Neural crest cell (in vitro differentiated cells): Measurements from ENCODE around the gene ASTN2. TPM values are rescaled to one million over a fixed set of nuclear protein-coding genes. Genes with fewer than 3 reads are reported as not detected.

Source experiments
- DNase-seq: peaks from one replicate; pipeline ENCODE4 v3.0.0; 2021; ENCODE audit warnings: low read depth, mixed read lengths, low spot score
- H3K27ac Mint-ChIP-seq: one replicate; pipeline ENCODE4 v1.8.0; 2021; ENCODE audit warnings: mild to moderate bottlenecking, mixed read lengths; ENCODE audit not compliant: unreplicated experiment
- H3K27me3 Mint-ChIP-seq: 2 replicates; pipeline ENCODE4 v1.8.0; 2021; ENCODE audit warnings: low read depth, mild to moderate bottlenecking, mixed read lengths
- H3K36me3 Mint-ChIP-seq: 2 replicates; pipeline ENCODE4 v1.8.0; 2021; ENCODE audit warnings: low read depth, mild to moderate bottlenecking, mixed read lengths
- H3K4me1 Mint-ChIP-seq: 2 replicates; pipeline ENCODE4 v1.8.0; 2021; ENCODE audit warnings: mixed read lengths
- H3K4me3 Mint-ChIP-seq: one replicate; pipeline ENCODE4 v1.8.0; 2021; ENCODE audit warnings: mild to moderate bottlenecking, mixed read lengths
- H3K9me3 Mint-ChIP-seq: 2 replicates; pipeline ENCODE4 v1.8.0; 2021; ENCODE audit warnings: mixed read lengths
- total RNA-seq: library from RNA; stranded (reverse); gene quantifications from 2 replicates; pipeline ENCODE4 v1.2.1, GENCODE V29; 2021
- TF ChIP-seq, protein P1 (sequence below): fragments of 200-600 bp; sonication (generic); conservative IDR thresholded peaks from 2 replicates; pipeline ENCODE4 v1.5.0; 2021; ENCODE audit warnings: antibody characterized with exemption, mild to moderate bottlenecking

The ASTN2 gene
- total RNA-seq, 1 donor from 2014 or later, result 7.3 TPM

DNA sequence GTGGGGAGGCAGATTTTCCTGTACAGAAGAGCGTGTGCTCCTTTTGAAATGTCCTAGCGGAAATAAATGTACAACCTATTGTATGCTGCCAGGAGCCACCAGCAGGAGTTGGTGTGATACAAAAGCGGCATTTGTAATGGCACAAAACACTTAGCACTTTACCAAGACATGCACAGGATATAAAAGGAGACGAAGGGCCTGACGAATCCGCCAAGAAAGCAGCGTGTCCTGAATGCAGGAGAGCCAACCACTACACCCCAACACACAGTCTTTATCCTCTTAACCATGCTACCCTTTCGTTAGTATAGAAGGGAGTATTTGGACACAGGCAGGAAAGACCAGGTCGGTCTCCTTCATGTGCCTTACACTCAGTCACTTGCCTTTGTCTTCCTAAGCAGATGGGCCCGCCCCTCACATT lies 509.7 kb downstream of the ASTN2 start:
- Mint-ChIP-seq H3K27me3 (peaks cover 55% of the 10 kb centered on the region), H3K9me3 (no peaks in the 10 kb centered on the region), H3K4me3 (no peak overlapping the region), H3K4me1 (peaks cover 10% of the 10 kb centered on the region), H3K27ac (no peak overlapping the region), H3K36me3 (no peaks in the 10 kb centered on the region)
- TF ChIP-seq, protein P1, sequence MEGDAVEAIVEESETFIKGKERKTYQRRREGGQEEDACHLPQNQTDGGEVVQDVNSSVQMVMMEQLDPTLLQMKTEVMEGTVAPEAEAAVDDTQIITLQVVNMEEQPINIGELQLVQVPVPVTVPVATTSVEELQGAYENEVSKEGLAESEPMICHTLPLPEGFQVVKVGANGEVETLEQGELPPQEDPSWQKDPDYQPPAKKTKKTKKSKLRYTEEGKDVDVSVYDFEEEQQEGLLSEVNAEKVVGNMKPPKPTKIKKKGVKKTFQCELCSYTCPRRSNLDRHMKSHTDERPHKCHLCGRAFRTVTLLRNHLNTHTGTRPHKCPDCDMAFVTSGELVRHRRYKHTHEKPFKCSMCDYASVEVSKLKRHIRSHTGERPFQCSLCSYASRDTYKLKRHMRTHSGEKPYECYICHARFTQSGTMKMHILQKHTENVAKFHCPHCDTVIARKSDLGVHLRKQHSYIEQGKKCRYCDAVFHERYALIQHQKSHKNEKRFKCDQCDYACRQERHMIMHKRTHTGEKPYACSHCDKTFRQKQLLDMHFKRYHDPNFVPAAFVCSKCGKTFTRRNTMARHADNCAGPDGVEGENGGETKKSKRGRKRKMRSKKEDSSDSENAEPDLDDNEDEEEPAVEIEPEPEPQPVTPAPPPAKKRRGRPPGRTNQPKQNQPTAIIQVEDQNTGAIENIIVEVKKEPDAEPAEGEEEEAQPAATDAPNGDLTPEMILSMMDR, result no peak
- DNase-seq, result no peak

DNA sequence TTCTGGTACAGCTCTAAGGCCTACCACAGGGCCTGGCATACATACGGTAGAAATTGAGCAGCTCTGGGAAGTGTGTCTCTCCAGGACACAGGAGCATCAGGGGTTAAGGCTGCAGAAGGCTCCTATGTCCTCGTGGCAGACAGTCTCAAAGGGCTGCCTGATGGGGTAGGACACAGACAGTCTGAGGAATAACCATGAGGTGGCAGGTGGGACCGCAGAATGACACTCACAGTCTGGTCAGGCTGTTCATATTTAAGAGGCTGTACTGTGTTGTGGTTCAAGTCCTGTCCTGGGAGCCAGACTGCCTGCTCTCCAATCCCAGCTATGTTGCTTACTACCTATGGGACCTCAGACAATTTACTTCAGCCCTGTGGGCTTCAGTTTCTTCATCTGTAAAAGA lies 510.7 kb downstream of the ASTN2 start:
- peaks cover 50% of the 10 kb centered on the region for H3K27me3 Mint-ChIP-seq
- H3K4me1 Mint-ChIP-seq, result peaks cover 10% of the 10 kb centered on the region
- no peak overlapping the region for H3K4me3 Mint-ChIP-seq
- TF ChIP-seq, protein P1, result no peak
- no peak for DNase-seq
- no peak overlapping the region for H3K27ac Mint-ChIP-seq
- H3K9me3 Mint-ChIP-seq, result peaks cover 4% of the 10 kb centered on the region
- peaks cover 3% of the 10 kb centered on the region for H3K36me3 Mint-ChIP-seq

DNA sequence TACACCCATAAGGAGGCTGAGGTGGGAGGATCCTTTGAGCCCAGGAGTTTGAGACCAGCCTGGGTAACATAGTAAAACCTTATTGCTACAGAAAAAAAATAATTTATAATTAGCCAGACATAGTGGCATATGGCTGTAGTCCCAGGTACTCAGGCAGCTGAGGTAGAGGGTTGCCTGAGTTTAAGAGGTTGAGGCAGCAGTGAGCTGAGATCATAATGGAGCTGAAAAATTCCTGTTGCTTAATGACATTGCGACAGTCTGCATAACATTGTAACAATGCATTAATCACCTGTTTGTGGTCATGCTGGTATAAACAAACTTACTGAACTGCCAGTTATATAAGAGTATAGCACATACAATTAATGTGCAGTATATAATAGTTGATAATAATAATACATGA lies 513.6 kb downstream of the ASTN2 start:
- Mint-ChIP-seq H3K9me3 (peaks cover 4% of the 10 kb centered on the region), H3K36me3 (peaks cover 3% of the 10 kb centered on the region), H3K4me1 (peaks cover 10% of the 10 kb centered on the region), H3K27ac (no peak overlapping the region), H3K27me3 (peaks cover 35% of the 10 kb centered on the region), H3K4me3 (no peak overlapping the region)
- TF ChIP-seq, protein P1, result no peak
- no peak for DNase-seq

DNA sequence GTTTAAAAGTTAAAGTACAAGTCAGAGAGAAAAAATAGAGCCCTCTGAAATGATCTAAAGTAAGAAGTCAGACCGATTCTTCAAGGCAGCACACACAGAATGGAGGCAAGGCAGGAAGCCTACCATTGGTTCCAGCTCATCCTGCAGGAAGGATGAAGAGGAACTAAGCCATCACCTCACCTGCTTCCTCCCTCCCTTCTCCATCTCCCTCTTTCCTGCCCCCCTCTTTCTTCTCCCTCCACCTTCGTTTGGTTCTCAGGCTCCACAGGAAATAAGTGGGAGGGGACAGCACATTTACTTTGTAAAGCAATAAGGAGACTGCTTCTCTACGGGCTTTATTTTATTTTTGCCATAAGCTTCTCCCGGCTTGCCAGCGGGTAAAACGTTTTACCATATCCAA lies 514.3 kb downstream of the ASTN2 start:
- Mint-ChIP-seq H3K27me3 (peaks cover 30% of the 10 kb centered on the region), H3K4me1 (peaks cover 10% of the 10 kb centered on the region), H3K27ac (no peak overlapping the region), H3K36me3 (peaks cover 3% of the 10 kb centered on the region), H3K9me3 (peaks cover 4% of the 10 kb centered on the region), H3K4me3 (no peak overlapping the region)
- no peak for DNase-seq
- TF ChIP-seq, protein P1, result no peak

DNA sequence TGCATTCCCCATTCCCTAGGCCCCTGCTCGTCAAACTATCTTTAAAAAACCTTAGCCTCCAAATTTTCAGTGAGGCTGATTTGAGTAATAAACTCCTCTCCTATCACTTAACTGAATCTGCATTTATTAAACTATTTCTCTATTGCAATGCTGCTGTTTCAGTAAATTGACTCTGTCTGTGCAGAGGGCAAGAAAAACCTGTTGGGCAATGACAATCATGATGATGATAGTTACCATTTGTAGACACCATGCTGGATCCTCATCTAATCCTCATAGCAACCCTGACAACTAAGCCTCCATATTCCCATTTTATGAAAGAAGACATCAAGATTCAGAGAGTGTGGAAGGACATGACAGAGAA lies 514.9 kb downstream of the ASTN2 start:
- H3K27me3 Mint-ChIP-seq, result peaks cover 24% of the 10 kb centered on the region

More for the DNA sequence above, 514.9 kb downstream of the ASTN2 start:
- H3K9me3 Mint-ChIP-seq, result peaks cover 4% of the 10 kb centered on the region
- H3K4me3 Mint-ChIP-seq, result no peak overlapping the region
- H3K27ac Mint-ChIP-seq, result no peak overlapping the region
- TF ChIP-seq, protein P1, result no peak
- no peak for DNase-seq
- H3K36me3 Mint-ChIP-seq, result peaks cover 3% of the 10 kb centered on the region
- H3K4me1 Mint-ChIP-seq, result peaks cover 4% of the 10 kb centered on the region
